H9 (cell line): Measurements from ENCODE around the gene GPR62. TPM values are rescaled to one million over a fixed set of nuclear protein-coding genes. Genes with fewer than 3 reads are reported as not detected.
A peak's percentile ranks its signal among the peaks of the same experiment; 100 is the strongest.

Source experiments
- DNase-seq: peaks from one replicate; pipeline ENCODE4 v3.0.0-alpha.2; 2017
- H2AFZ ChIP-seq: one replicate; pipeline ENCODE4 v1.6.1; 2013; ENCODE audit warnings: mild to moderate bottlenecking, low read length, control low read depth, moderate library complexity
- H2AK5ac ChIP-seq: 2 replicates; pipeline ENCODE4 v1.6.1; 2013; ENCODE audit warnings: low read length, control low read depth, mixed read lengths; ENCODE audit not compliant: insufficient read length
- H2BK120ac ChIP-seq: one replicate; pipeline ENCODE4 v1.6.1; 2013; ENCODE audit warnings: low read depth, mild to moderate bottlenecking, low read length, control low read depth, inconsistent platforms; ENCODE audit not compliant: poor library complexity, severe bottlenecking
- H2BK12ac ChIP-seq: 2 replicates; pipeline ENCODE4 v1.6.1; 2013; ENCODE audit warnings: low read length, control low read depth, mixed read lengths, low read depth; ENCODE audit not compliant: insufficient read length
- H2BK15ac ChIP-seq: 2 replicates; pipeline ENCODE4 v1.6.1; 2013; ENCODE audit warnings: low read depth, low read length, control low read depth
- H2BK20ac ChIP-seq: one replicate; pipeline ENCODE4 v1.6.1; 2013; ENCODE audit warnings: low read depth, mild to moderate bottlenecking, low read length, control low read depth, inconsistent platforms; ENCODE audit not compliant: poor library complexity, severe bottlenecking
- H2BK5ac ChIP-seq: 2 replicates; pipeline ENCODE4 v1.6.1; 2013; ENCODE audit warnings: low read length, control low read depth, mixed read lengths; ENCODE audit not compliant: insufficient read length
- H3K14ac ChIP-seq: 2 replicates; pipeline ENCODE4 v1.6.1; 2013; ENCODE audit warnings: low read length, control low read depth; ENCODE audit not compliant: insufficient read depth
- H3K18ac ChIP-seq: 2 replicates; pipeline ENCODE4 v1.6.1; 2013; ENCODE audit warnings: low read depth, mild to moderate bottlenecking, mixed read lengths, low read length, control low read depth; ENCODE audit not compliant: insufficient read length
- H3K23ac ChIP-seq: 2 replicates; pipeline ENCODE4 v1.6.1; 2013; ENCODE audit warnings: low read length, control low read depth, mixed read lengths, low read depth; ENCODE audit not compliant: insufficient read length
- H3K23me2 ChIP-seq: 2 replicates; pipeline ENCODE4 v1.6.1; 2013; ENCODE audit warnings: low read depth, mild to moderate bottlenecking, mixed read lengths, low read length, control low read depth; ENCODE audit not compliant: insufficient read length, poor library complexity, severe bottlenecking
- H3K27ac ChIP-seq: 2 replicates; pipeline ENCODE4 v1.5.1; 2013; ENCODE audit warnings: low read length, control low read depth, mixed read lengths, low read depth; ENCODE audit not compliant: insufficient read length
- H3K27me3 ChIP-seq: 2 replicates; pipeline ENCODE4 v1.6.1; 2013; ENCODE audit warnings: low read length, control low read depth, inconsistent platforms; ENCODE audit not compliant: insufficient read depth
- H3K4ac ChIP-seq: 2 replicates; pipeline ENCODE4 v1.6.1; 2013; ENCODE audit warnings: low read depth, mild to moderate bottlenecking, control low read depth, inconsistent platforms, low read length, moderate library complexity
- H3K4me1 ChIP-seq: 2 replicates; pipeline ENCODE4 v1.6.1; 2013; ENCODE audit warnings: low read length, control low read depth, inconsistent platforms; ENCODE audit not compliant: insufficient read depth
- H3K4me2 ChIP-seq: 2 replicates; pipeline ENCODE4 v1.6.1; 2013; ENCODE audit warnings: low read length, control low read depth, mixed read lengths; ENCODE audit not compliant: insufficient read length, insufficient read depth
- H3K56ac ChIP-seq: 2 replicates; pipeline ENCODE4 v1.6.1; 2013; ENCODE audit warnings: low read depth, mild to moderate bottlenecking, mixed read lengths, low read length, control low read depth; ENCODE audit not compliant: insufficient read length
- H3K79me1 ChIP-seq: 2 replicates; pipeline ENCODE4 v1.6.1; 2013; ENCODE audit warnings: low read depth, mild to moderate bottlenecking, moderate library complexity, low read length, control low read depth, inconsistent platforms; ENCODE audit not compliant: insufficient read depth, poor library complexity, severe bottlenecking
- H3K79me2 ChIP-seq: 2 replicates; pipeline ENCODE4 v1.6.1; 2013; ENCODE audit warnings: low read length, control low read depth, inconsistent platforms; ENCODE audit not compliant: insufficient read depth
- H3K9ac ChIP-seq: 2 replicates; pipeline ENCODE4 v1.6.1; 2013; ENCODE audit warnings: low read length, control low read depth, mixed read lengths; ENCODE audit not compliant: insufficient read length; ENCODE audit errors: extremely low read depth
- H3K9me3 ChIP-seq: one replicate; pipeline ENCODE4 v1.6.1; 2013; ENCODE audit warnings: low read depth, low read length, inconsistent platforms; ENCODE audit not compliant: control insufficient read depth
- H3T11ph ChIP-seq: one replicate; pipeline ENCODE4 v1.6.1; 2013; ENCODE audit warnings: mild to moderate bottlenecking, low read length, control low read depth, inconsistent platforms
- H4K20me1 ChIP-seq: one replicate; pipeline ENCODE4 v1.6.1; 2013; ENCODE audit not compliant: control insufficient read depth, insufficient read length, insufficient read depth
- H4K5ac ChIP-seq: 2 replicates; pipeline ENCODE4 v1.6.1; 2013; ENCODE audit warnings: low read depth, mild to moderate bottlenecking, mixed read lengths, low read length, control low read depth; ENCODE audit not compliant: insufficient read length
- H4K8ac ChIP-seq: replicated peaks from 2 replicates; pipeline ENCODE4 v1.6.1; 2013; ENCODE audit warnings: low read length, control low read depth, mixed read lengths, low read depth; ENCODE audit not compliant: insufficient read length
- H4K91ac ChIP-seq: 2 replicates; pipeline ENCODE4 v1.6.1; 2013; ENCODE audit warnings: low read depth, mild to moderate bottlenecking, moderate library complexity, mixed read lengths, low read length, control low read depth; ENCODE audit not compliant: insufficient read length
- H3K27ac Mint-ChIP-seq, 3 experiments: 2 replicates in 2 of 3; 3 replicates in 1 of 3; pipeline ENCODE4 v1.8.0; 2020 to 2021; ENCODE audit warnings: mixed read lengths in 3 of 3, mild to moderate bottlenecking in 1 of 3, moderate library complexity in 1 of 3
- H3K27me3 Mint-ChIP-seq: 2 replicates; pipeline ENCODE4 v1.8.0; 2021; ENCODE audit warnings: low read depth, mild to moderate bottlenecking, moderate library complexity, mixed read lengths
- H3K36me3 Mint-ChIP-seq, 3 experiments: 2 replicates in 2 of 3; 3 replicates in 1 of 3; pipeline ENCODE4 v1.8.0; 2020 to 2021; ENCODE audit warnings: low read depth in 3 of 3, mixed read lengths in 3 of 3; ENCODE audit not compliant: insufficient read depth in 1 of 3
- H3K4me1 Mint-ChIP-seq, 2 experiments: 2 replicates each; pipeline ENCODE4 v1.8.0; 2020; ENCODE audit warnings: mixed read lengths in 2 of 2
- H3K4me3 Mint-ChIP-seq, 2 experiments: 2 replicates in 1 of 2; 3 replicates in 1 of 2; pipeline ENCODE4 v1.8.0; 2020 to 2021; ENCODE audit warnings: mild to moderate bottlenecking in 2 of 2, mixed read lengths in 2 of 2, moderate library complexity in 1 of 2
- H3K9me3 Mint-ChIP-seq, 2 experiments: 2 replicates in 1 of 2; 3 replicates in 1 of 2; pipeline ENCODE4 v1.8.0; 2020; ENCODE audit warnings: mild to moderate bottlenecking in 2 of 2, mixed read lengths in 2 of 2, moderate library complexity in 1 of 2
- WGBS: extraction: QIAGEN DNeasy Blood & Tissue Kit; methylation state at CpG from one replicate; pipeline ENCODE4 v1.1.7; 2013; ENCODE audit warnings: missing lambda C conversion rate, low lambda C conversion rate, mixed read lengths; ENCODE audit not compliant: insufficient read length; ENCODE audit errors: extremely low coverage; 5-methylcytosine and 5-hydroxymethylcytosine counted together
- total RNA-seq: library from RNA; stranded (reverse); gene quantifications from 2 replicates; pipeline ENCODE4 v1.2.1, GENCODE V29; 2021
- TF ChIP-seq, protein P1 (sequence below): fragments of 200-600 bp; sonication (generic); conservative IDR thresholded peaks from 3 replicates; pipeline ENCODE4 v1.8.0; 2021; ENCODE audit warnings: antibody characterized with exemption, mild to moderate bottlenecking

Gene GPR62
- total RNA-seq, 1 experiment from 2014 or later: 0.13 TPM

- Histone ChIP-seq H2BK20ac (no peak overlapping the region), H3K14ac (no peak overlapping the region), H3K27ac (no peak overlapping the region), H3K18ac (no peak overlapping the region), H2BK12ac (no peak overlapping the region), H2BK5ac (no peak overlapping the region), H3T11ph (no peak overlapping the region), H3K4ac (no peak overlapping the region), H3K23me2 (peaks cover 8% of the 10 kb centered on the region), H3K9me3 (no peaks in the 10 kb centered on the region), H4K5ac (no peak overlapping the region), H4K20me1 (no peaks in the 10 kb centered on the region), H3K4me1 (no peaks in the 10 kb centered on the region; the same call in 1 of the 2 replicates), H3K23ac (no peak overlapping the region), H3K79me2 (no peaks in the 10 kb centered on the region), H2AFZ (no peak overlapping the region), H4K91ac (no peak overlapping the region), H2BK120ac (no peak overlapping the region), H2AK5ac (no peak overlapping the region), H2BK15ac (no peak overlapping the region), H3K79me1 (no peaks in the 10 kb centered on the region), H3K56ac (no peak overlapping the region), H4K8ac (no peak overlapping the region), H3K4me2 (no peak overlapping the region), H3K9ac (no peak overlapping the region), H3K27me3 (no peaks in the 10 kb centered on the region)
- TF ChIP-seq, protein P1, sequence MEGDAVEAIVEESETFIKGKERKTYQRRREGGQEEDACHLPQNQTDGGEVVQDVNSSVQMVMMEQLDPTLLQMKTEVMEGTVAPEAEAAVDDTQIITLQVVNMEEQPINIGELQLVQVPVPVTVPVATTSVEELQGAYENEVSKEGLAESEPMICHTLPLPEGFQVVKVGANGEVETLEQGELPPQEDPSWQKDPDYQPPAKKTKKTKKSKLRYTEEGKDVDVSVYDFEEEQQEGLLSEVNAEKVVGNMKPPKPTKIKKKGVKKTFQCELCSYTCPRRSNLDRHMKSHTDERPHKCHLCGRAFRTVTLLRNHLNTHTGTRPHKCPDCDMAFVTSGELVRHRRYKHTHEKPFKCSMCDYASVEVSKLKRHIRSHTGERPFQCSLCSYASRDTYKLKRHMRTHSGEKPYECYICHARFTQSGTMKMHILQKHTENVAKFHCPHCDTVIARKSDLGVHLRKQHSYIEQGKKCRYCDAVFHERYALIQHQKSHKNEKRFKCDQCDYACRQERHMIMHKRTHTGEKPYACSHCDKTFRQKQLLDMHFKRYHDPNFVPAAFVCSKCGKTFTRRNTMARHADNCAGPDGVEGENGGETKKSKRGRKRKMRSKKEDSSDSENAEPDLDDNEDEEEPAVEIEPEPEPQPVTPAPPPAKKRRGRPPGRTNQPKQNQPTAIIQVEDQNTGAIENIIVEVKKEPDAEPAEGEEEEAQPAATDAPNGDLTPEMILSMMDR: no peak
- DNase-seq: no peak
- H3K4me1 Mint-ChIP-seq: peaks cover 40 to 58% of the 10 kb centered on the region in 2 experiments
- H3K9me3 Mint-ChIP-seq: no peaks in the 10 kb centered on the region
- peak overlapping the region in 1 of 3 experiments; percentile 52; a peak in 1 of 7 replicates for H3K27ac Mint-ChIP-seq
- no CpG with 5 or more reads among the region's 6 CpGs for WGBS
- H3K36me3 Mint-ChIP-seq: peaks cover 0 to 5% (median 0%) of the 10 kb centered on the region in 3 experiments; a peak in 2 of 7 replicates
- peaks cover 59% of the 10 kb centered on the region for H3K27me3 Mint-ChIP-seq
- no peak overlapping the region for H3K4me3 Mint-ChIP-seq
Observed at GRCh38 chr3:51962854-51963530, 7.8 kb downstream of the GPR62 start.
